Mesendoderm (in vitro differentiated cells): Measurements from ENCODE around the gene WNT10A.

Experiments used
- DNase-seq: peaks from one replicate; pipeline ENCODE4 v3.0.0; 2013
- H2AK5ac ChIP-seq: 2 replicates; pipeline ENCODE4 v1.6.1; 2013; ENCODE audit warnings: low read length, inconsistent platforms
- H2BK120ac ChIP-seq: 2 replicates; pipeline ENCODE4 v1.6.1; 2013; ENCODE audit warnings: low read depth, mild to moderate bottlenecking, low read length, moderate library complexity, mixed read lengths
- H2BK15ac ChIP-seq: replicated peaks from 2 replicates; pipeline ENCODE4 v1.6.1; 2013; ENCODE audit warnings: low read depth, mild to moderate bottlenecking, moderate library complexity
- H2BK5ac ChIP-seq: 2 replicates; pipeline ENCODE4 v1.6.1; 2013; ENCODE audit warnings: low read length, inconsistent platforms
- H3K18ac ChIP-seq: 2 replicates; pipeline ENCODE4 v1.6.1; 2013; ENCODE audit warnings: mild to moderate bottlenecking, low read length, mixed read lengths
- H3K23ac ChIP-seq: one replicate; pipeline ENCODE4 v1.6.1; 2013; ENCODE audit warnings: low read length
- H3K27ac ChIP-seq: 2 replicates; pipeline ENCODE4 v1.5.1; 2013; ENCODE audit warnings: low read depth, mild to moderate bottlenecking, inconsistent platforms, low read length, moderate library complexity
- H3K27me3 ChIP-seq: 2 replicates; pipeline ENCODE4 v1.6.1; 2013; ENCODE audit warnings: low read length, control low read depth, mild to moderate bottlenecking, inconsistent platforms; ENCODE audit not compliant: insufficient read depth, poor library complexity
- H3K36me3 ChIP-seq: 2 replicates; pipeline ENCODE4 v1.6.1; 2013; ENCODE audit warnings: low read length, inconsistent platforms; ENCODE audit not compliant: control insufficient read depth, insufficient read depth
- H3K4ac ChIP-seq: one replicate; pipeline ENCODE4 v1.6.1; 2013; ENCODE audit warnings: low read depth, mild to moderate bottlenecking, low read length, moderate library complexity
- H3K4me1 ChIP-seq: 2 replicates; pipeline ENCODE4 v1.6.1; 2013; ENCODE audit warnings: low read depth, low read length, inconsistent platforms; ENCODE audit not compliant: control insufficient read depth
- H3K4me2 ChIP-seq: 2 replicates; pipeline ENCODE4 v1.6.1; 2013; ENCODE audit warnings: low read length
- H3K4me3 ChIP-seq: 2 replicates; pipeline ENCODE4 v1.5.1; 2013; ENCODE audit warnings: mild to moderate bottlenecking, low read length
- H3K56ac ChIP-seq: one replicate; pipeline ENCODE4 v1.6.1; 2013; ENCODE audit warnings: low read length
- H3K79me1 ChIP-seq: 2 replicates; pipeline ENCODE4 v1.6.1; 2013; ENCODE audit warnings: low read length, inconsistent platforms
- H3K79me2 ChIP-seq: 2 replicates; pipeline ENCODE4 v1.6.1; 2013; ENCODE audit warnings: mild to moderate bottlenecking, low read length; ENCODE audit not compliant: control insufficient read depth, insufficient read depth
- H3K9ac ChIP-seq: 2 replicates; pipeline ENCODE4 v1.6.1; 2013; ENCODE audit warnings: low read length, inconsistent platforms
- H4K5ac ChIP-seq: one replicate; pipeline ENCODE4 v1.6.1; 2013; ENCODE audit warnings: low read length
- H4K8ac ChIP-seq: one replicate; pipeline ENCODE4 v1.6.1; 2013; ENCODE audit warnings: low read depth, mild to moderate bottlenecking, control low read depth, low read length, moderate library complexity
- WGBS: extraction: QIAGEN DNeasy Blood & Tissue Kit; methylation state at CpG from one replicate; pipeline ENCODE4 v1.1.7; 2013; ENCODE audit warnings: low lambda C conversion rate, missing lambda C conversion rate; ENCODE audit not compliant: insufficient coverage; ENCODE audit errors: extremely low coverage; 5-methylcytosine and 5-hydroxymethylcytosine counted together

WNT10A gene

DNA sequence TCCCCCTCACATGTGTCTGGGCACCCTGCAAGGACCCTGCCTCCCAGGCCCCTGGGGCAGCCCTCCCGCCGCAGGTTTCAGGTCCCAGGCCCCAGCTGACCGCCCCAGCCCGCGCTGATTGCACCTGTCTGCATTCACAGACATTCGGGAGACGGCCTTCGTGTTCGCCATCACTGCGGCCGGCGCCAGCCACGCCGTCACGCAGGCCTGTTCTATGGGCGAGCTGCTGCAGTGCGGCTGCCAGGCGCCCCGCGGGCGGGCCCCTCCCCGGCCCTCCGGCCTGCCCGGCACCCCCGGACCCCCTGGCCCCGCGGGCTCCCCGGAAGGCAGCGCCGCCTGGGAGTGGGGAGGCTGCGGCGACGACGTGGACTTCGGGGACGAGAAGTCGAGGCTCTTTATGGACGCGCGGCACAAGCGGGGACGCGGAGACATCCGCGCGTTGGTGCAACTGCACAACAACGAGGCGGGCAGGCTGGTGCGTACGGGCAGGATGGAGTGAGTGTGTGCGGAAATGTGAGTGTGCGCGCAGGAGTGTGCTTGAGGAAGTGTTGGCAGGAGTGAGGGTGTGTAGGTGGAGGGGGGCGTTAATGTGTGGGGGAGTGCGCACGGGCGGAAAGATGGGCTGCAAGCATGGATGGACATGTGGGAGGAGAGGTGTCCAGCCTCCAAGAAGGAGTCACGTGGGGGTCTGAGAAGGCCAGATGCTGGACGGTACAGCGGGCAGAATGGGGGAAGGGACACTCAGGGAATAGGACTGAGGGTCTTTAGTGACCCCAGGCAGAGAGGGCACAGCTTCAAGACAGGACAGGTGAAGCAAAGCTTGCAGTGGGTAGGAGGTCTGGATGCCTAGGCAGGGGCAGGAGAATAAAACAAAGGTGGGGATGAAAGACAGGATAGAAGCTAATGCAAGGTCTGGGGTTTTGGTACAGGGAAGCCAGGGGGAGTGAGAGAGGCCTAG lies 9.0 kb upstream of the WNT10A start:
- H3K23ac ChIP-seq: no peak overlapping the region
- H3K4me3 ChIP-seq: no peak overlapping the region
- no peak overlapping the region for H3K4me2 ChIP-seq
- no peak overlapping the region for H2BK15ac ChIP-seq
- WGBS: no CpG with 5 or more reads among the region's 60 CpGs
- peaks cover 78% of the 10 kb centered on the region for H3K27me3 ChIP-seq
- no peak overlapping the region for H2BK120ac ChIP-seq
- H2AK5ac ChIP-seq: no peak overlapping the region
- no peak overlapping the region for H4K8ac ChIP-seq
- H3K79me1 ChIP-seq: no peaks in the 10 kb centered on the region
- H3K79me2 ChIP-seq: no peaks in the 10 kb centered on the region
- H3K27ac ChIP-seq: no peak overlapping the region
- H3K4me1 ChIP-seq: no peaks in the 10 kb centered on the region
- H3K18ac ChIP-seq: no peak overlapping the region
- H4K5ac ChIP-seq: no peak overlapping the region
- no peaks in the 10 kb centered on the region for H3K36me3 ChIP-seq
- no peak overlapping the region for H3K56ac ChIP-seq
- no peak overlapping the region for H2BK5ac ChIP-seq
- H3K9ac ChIP-seq: no peak overlapping the region
- no peak overlapping the region for H3K4ac ChIP-seq
- DNase-seq: no peak

DNA sequence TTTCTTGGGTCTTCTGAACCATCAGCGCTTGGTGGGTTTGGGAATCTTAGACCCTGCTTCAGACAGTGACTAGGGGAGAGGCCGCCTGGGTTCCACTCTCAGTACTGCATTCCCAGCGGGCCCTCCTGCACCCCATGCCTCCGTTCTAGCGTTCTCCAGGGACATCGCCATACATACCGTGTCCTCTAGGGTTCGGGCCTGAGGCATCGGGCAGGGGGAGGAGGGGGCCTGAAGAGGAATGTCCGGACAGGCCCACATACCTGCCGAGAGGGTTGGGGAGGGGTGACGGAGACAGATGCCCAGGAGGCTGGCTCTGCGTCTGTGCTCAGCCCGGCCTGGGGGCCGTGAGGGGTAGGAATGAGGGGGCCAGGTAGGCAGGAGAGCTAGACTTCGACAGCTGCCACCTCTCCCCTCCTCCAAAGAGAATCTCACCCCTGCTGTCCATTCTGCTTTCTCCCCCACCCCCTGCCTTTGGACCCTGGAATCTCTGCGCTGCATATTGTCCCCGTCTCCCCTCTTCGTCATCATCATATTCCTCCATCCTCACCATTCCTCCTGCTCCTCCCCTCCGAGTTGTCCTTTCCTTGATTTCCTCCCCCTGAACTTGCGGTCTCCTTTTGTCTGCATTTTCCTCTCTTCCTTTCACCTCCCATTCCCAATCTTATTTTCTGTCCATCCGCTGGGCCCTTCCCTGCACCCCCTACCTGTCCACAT lies 7.8 kb upstream of the WNT10A start:
- H2BK5ac ChIP-seq: no peak overlapping the region
- peak; percentile 65 for DNase-seq
- no peak overlapping the region for H3K27ac ChIP-seq
- no peak overlapping the region for H2BK120ac ChIP-seq
- H3K9ac ChIP-seq: no peak overlapping the region
- no peak overlapping the region for H3K56ac ChIP-seq
- H3K79me2 ChIP-seq: no peaks in the 10 kb centered on the region
- H2AK5ac ChIP-seq: no peak overlapping the region
- WGBS: no CpG with 5 or more reads among the region's 22 CpGs
- H3K23ac ChIP-seq: no peak overlapping the region
- no peak overlapping the region for H4K8ac ChIP-seq
- no peak overlapping the region for H4K5ac ChIP-seq
- H3K4me2 ChIP-seq: no peak overlapping the region
- no peak overlapping the region for H3K4me3 ChIP-seq
- H3K36me3 ChIP-seq: no peaks in the 10 kb centered on the region
- no peak overlapping the region for H3K4ac ChIP-seq
- H3K79me1 ChIP-seq: no peaks in the 10 kb centered on the region
- peaks cover 79% of the 10 kb centered on the region for H3K27me3 ChIP-seq
- H2BK15ac ChIP-seq: no peak overlapping the region
- H3K4me1 ChIP-seq: no peaks in the 10 kb centered on the region
- no peak overlapping the region for H3K18ac ChIP-seq

DNA sequence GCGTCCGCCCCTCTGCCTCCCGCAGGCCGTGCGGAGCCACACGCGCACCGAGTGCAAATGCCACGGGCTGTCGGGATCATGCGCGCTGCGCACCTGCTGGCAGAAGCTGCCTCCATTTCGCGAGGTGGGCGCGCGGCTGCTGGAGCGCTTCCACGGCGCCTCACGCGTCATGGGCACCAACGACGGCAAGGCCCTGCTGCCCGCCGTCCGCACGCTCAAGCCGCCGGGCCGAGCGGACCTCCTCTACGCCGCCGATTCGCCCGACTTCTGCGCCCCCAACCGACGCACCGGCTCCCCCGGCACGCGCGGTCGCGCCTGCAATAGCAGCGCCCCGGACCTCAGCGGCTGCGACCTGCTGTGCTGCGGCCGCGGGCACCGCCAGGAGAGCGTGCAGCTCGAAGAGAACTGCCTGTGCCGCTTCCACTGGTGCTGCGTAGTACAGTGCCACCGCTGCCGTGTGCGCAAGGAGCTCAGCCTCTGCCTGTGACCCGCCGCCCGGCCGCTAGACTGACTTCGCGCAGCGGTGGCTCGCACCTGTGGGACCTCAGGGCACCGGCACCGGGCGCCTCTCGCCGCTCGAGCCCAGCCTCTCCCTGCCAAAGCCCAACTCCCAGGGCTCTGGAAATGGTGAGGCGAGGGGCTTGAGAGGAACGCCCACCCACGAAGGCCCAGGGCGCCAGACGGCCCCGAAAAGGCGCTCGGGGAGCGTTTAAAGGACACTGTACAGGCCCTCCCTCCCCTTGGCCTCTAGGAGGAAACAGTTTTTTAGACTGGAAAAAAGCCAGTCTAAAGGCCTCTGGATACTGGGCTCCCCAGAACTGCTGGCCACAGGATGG lies 7.1 kb upstream of the WNT10A start:
- no peak overlapping the region for H4K5ac ChIP-seq
- no peak overlapping the region for H3K56ac ChIP-seq
- H3K18ac ChIP-seq: no peak overlapping the region
- H4K8ac ChIP-seq: no peak overlapping the region
- H2BK120ac ChIP-seq: no peak overlapping the region
- H3K9ac ChIP-seq: no peak overlapping the region
- no CpG with 5 or more reads among the region's 86 CpGs for WGBS
- no peak overlapping the region for H2BK5ac ChIP-seq
- no peak overlapping the region for H2AK5ac ChIP-seq
- H3K79me2 ChIP-seq: no peaks in the 10 kb centered on the region
- H3K4me2 ChIP-seq: no peak overlapping the region
- H2BK15ac ChIP-seq: no peak overlapping the region
- no peak overlapping the region for H3K4me3 ChIP-seq
- no peak overlapping the region for H3K4ac ChIP-seq
- H3K27ac ChIP-seq: no peak overlapping the region
- DNase-seq: no peak
- no peaks in the 10 kb centered on the region for H3K4me1 ChIP-seq
- no peaks in the 10 kb centered on the region for H3K79me1 ChIP-seq
- H3K23ac ChIP-seq: no peak overlapping the region
- H3K27me3 ChIP-seq: peaks cover 77% of the 10 kb centered on the region
- H3K36me3 ChIP-seq: no peaks in the 10 kb centered on the region

GRCh38 chr2:218875692-218876246 lies 4.9 kb upstream of the WNT10A start:
- Histone ChIP-seq H2AK5ac (no peak overlapping the region), H4K8ac (no peak overlapping the region), H3K79me2 (no peaks in the 10 kb centered on the region), H3K18ac (no peak overlapping the region), H2BK120ac (no peak overlapping the region), H3K4me3 (no peak overlapping the region), H3K9ac (no peak overlapping the region), H3K4me1 (no peaks in the 10 kb centered on the region), H2BK5ac (no peak overlapping the region), H3K79me1 (no peaks in the 10 kb centered on the region), H3K56ac (no peak overlapping the region), H3K4ac (no peak overlapping the region), H3K4me2 (no peak overlapping the region), H3K23ac (no peak overlapping the region), H3K36me3 (no peaks in the 10 kb centered on the region), H4K5ac (no peak overlapping the region), H2BK15ac (no peak overlapping the region), H3K27me3 (peaks cover 78% of the 10 kb centered on the region), H3K27ac (no peak overlapping the region)
- no CpG with 5 or more reads among the region's 2 CpGs for WGBS
- no peak for DNase-seq

DNA sequence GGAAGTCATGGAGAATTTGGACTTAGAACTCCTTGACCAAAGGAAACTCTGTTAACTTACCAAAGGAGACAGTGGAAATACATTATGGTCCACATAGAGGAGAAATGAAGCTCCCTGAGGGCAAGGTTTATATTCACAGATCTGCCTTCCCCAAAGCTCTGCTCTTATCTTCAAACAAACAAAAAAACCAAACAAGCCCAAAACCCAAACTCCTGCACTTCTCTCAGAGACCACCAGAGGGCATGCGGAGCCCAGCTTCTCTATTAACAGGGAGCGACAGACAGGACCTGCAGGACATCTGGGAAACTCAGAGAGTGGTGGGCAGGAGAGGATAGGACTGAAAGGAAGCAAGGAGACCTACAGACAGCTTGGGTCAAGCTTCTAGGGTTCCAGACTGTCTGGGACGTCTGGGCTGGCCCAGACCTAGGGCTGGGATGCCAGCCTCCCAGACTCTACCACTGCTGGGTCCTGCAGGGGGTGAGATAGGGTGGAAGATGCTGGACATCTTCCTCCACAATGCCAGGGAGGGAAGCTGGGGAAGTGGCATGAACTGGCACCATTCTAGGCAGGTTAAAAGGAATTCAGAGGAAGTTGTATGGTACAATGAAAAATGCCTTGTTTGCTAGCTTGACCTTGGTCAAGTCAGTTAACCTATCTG lies 4.0 kb upstream of the WNT10A start:
- Histone ChIP-seq H2BK15ac (no peak overlapping the region), H3K4me2 (no peak overlapping the region), H3K56ac (no peak overlapping the region), H2BK5ac (no peak overlapping the region), H3K9ac (no peak overlapping the region), H3K4me1 (no peaks in the 10 kb centered on the region), H2AK5ac (no peak overlapping the region), H3K4ac (no peak overlapping the region), H4K5ac (no peak overlapping the region), H3K23ac (no peak overlapping the region), H3K79me1 (no peaks in the 10 kb centered on the region), H3K27ac (no peak overlapping the region), H3K18ac (no peak overlapping the region), H3K4me3 (no peak overlapping the region), H4K8ac (no peak overlapping the region), H3K27me3 (peaks cover 78% of the 10 kb centered on the region), H3K36me3 (no peaks in the 10 kb centered on the region), H2BK120ac (no peak overlapping the region), H3K79me2 (no peaks in the 10 kb centered on the region)
- no CpG with 5 or more reads among the region's 3 CpGs for WGBS
- peak; percentile 89 for DNase-seq
